Glomerular visceral epithelial cell (primary cell): ENCODE results near the gene SLC35A4.

ENCODE experiments used
- DNase-seq: peaks from one replicate; pipeline ENCODE4 v3.0.0-alpha.2; 2016; ENCODE audit errors: extremely low spot score

The SLC35A4 gene

GRCh38 chr5:140564196-140565023, at the start of gene SLC35A4, which contains the start of gene APBB3:
Gene SLC35A4 (plus strand): TSS chr5:140564828. CDS start chr5:140567170, 2,342 bp downstream.
Gene APBB3 (minus strand): TSS chr5:140564598. CDS start chr5:140564245, 353 bp downstream.
- peak; percentile 99 for DNase-seq

- DNase-seq, result no peak
These were observed 40.6 kb upstream of the SLC35A4 start for GRCh38 chr5:140524003-140524402.

- DNase-seq, result no peak
These were observed 24.4 kb upstream of the SLC35A4 start for GRCh38 chr5:140540227-140540626.

- no peak for DNase-seq
These were observed 21.7 kb upstream of the SLC35A4 start for GRCh38 chr5:140542972-140543371.

- no peak for DNase-seq
These were observed 19.6 kb upstream of the SLC35A4 start for GRCh38 chr5:140544986-140545385.

GRCh38 chr5:140545606-140546005, 19.0 kb upstream of the SLC35A4 start:
- no peak for DNase-seq

GRCh38 chr5:140546851-140547507, 17.6 kb upstream of the SLC35A4 start:
- no peak for DNase-seq

- DNase-seq, result peak; percentile 90
These were observed 16.9 kb upstream of the SLC35A4 start, which contains the start of gene EIF4EBP3 for GRCh38 chr5:140547508-140548299. Gene EIF4EBP3 (plus strand): TSS chr5:140547662. CDS start chr5:140547738, 76 bp downstream.

- DNase-seq, result no peak
These were observed 16.3 kb upstream of the SLC35A4 start for GRCh38 chr5:140548300-140548688.

- DNase-seq, result no peak
These were observed 15.8 kb upstream of the SLC35A4 start for GRCh38 chr5:140548791-140549190.

- no peak for DNase-seq
These were observed 15.1 kb upstream of the SLC35A4 start for GRCh38 chr5:140549237-140550144.

GRCh38 chr5:140550147-140551079, 14.2 kb upstream of the SLC35A4 start:
- no peak for DNase-seq

- DNase-seq, result no peak
These were observed 12.8 kb upstream of the SLC35A4 start for GRCh38 chr5:140551872-140552271.

- no peak for DNase-seq
These were observed 11.0 kb upstream of the SLC35A4 start for GRCh38 chr5:140553657-140554056.

- no peak for DNase-seq
These were observed 10.2 kb upstream of the SLC35A4 start for GRCh38 chr5:140554454-140554853.

GRCh38 chr5:140555747-140556312, 8.8 kb upstream of the SLC35A4 start:
- DNase-seq, result no peak

- no peak for DNase-seq
These were observed 8.2 kb upstream of the SLC35A4 start for GRCh38 chr5:140556438-140556837.

GRCh38 chr5:140557136-140557805, 7.4 kb upstream of the SLC35A4 start, which contains the start of gene SRA1:
Gene SRA1 (minus strand): TSS chr5:140557473. CDS start chr5:140557452, 21 bp downstream.
- peak; percentile 92 for DNase-seq

- no peak for DNase-seq
These were observed 6.7 kb upstream of the SLC35A4 start for GRCh38 chr5:140557965-140558364.
